ENCODE results near the gene GRIK3. TPM values are rescaled to one million over a fixed set of nuclear protein-coding genes. Genes with fewer than 3 reads are reported as not detected.

The GRIK3 gene
- total RNA-seq, 2 donors from 2014 or later, result 0.20 to 1.2 TPM

GRCh38 chr1:36994294-36994693 lies 40.0 kb downstream of the GRIK3 start:
- DNase-seq, result no peak
- no peak overlapping the region for H3K9ac ChIP-seq (ENCODE audit: low read depth in 2 of 2, low read length in 2 of 2)
- H3K27me3 ChIP-seq, result no peaks in the 10 kb centered on the region
- H3K4me1 ChIP-seq, result no peaks in the 10 kb centered on the region
- no peaks in the 10 kb centered on the region for H3K9me3 ChIP-seq
- no peak for TF ChIP-seq CTCF (IDR thresholded peaks at IDR 0.05)
- H3K36me3 ChIP-seq, result no peaks in the 10 kb centered on the region
- intact Hi-C loops (cut with DNase I), result no loop called here
- no peak overlapping the region for H3K27ac ChIP-seq
- no peak overlapping the region for H3K4me3 ChIP-seq

GRCh38 chr1:36992139-36992943 lies 42.0 kb downstream of the GRIK3 start:
- no peak overlapping the region for H3K4me3 ChIP-seq

GRCh38 chr1:36991551-36991950 lies 42.8 kb downstream of the GRIK3 start:
- Histone ChIP-seq H3K4me3 (no peak overlapping the region), H3K4me1 (no peaks in the 10 kb centered on the region), H3K9ac (ENCODE audit: low read depth in 2 of 2, low read length in 2 of 2) (no peak overlapping the region), H3K27me3 (no peaks in the 10 kb centered on the region), H3K36me3 (no peaks in the 10 kb centered on the region), H3K27ac (no peak overlapping the region), H3K9me3 (no peaks in the 10 kb centered on the region)
- no peak for TF ChIP-seq CTCF (IDR thresholded peaks at IDR 0.05)
- intact Hi-C loops (cut with DNase I), result no loop called here
- DNase-seq, result no peak

More at GRCh38 chr1:36992139-36992943, 42.0 kb downstream of the GRIK3 start:
- no peak overlapping the region for H3K27ac ChIP-seq
- no peaks in the 10 kb centered on the region for H3K27me3 ChIP-seq
- intact Hi-C loops (cut with DNase I), result no loop called here
- DNase-seq, result no peak
- no peak overlapping the region for H3K9ac ChIP-seq (ENCODE audit: low read depth in 2 of 2, low read length in 2 of 2)
- H3K9me3 ChIP-seq, result no peaks in the 10 kb centered on the region
- no peaks in the 10 kb centered on the region for H3K4me1 ChIP-seq
- no peak for TF ChIP-seq CTCF (IDR thresholded peaks at IDR 0.05)
- H3K36me3 ChIP-seq, result no peaks in the 10 kb centered on the region

GRCh38 chr1:36990928-36991327 lies 43.4 kb downstream of the GRIK3 start:
- no peak overlapping the region for H3K9ac ChIP-seq (ENCODE audit: low read depth in 2 of 2, low read length in 2 of 2)
- H3K27me3 ChIP-seq, result no peaks in the 10 kb centered on the region
- no peak for DNase-seq
- H3K4me1 ChIP-seq, result no peaks in the 10 kb centered on the region
- no peak for TF ChIP-seq CTCF (IDR thresholded peaks at IDR 0.05)
- intact Hi-C loops (cut with DNase I), result no loop called here
- H3K27ac ChIP-seq, result no peak overlapping the region
- no peak overlapping the region for H3K4me3 ChIP-seq
- no peaks in the 10 kb centered on the region for H3K9me3 ChIP-seq
- H3K36me3 ChIP-seq, result no peaks in the 10 kb centered on the region

GRCh38 chr1:36989241-36989640 lies 45.1 kb downstream of the GRIK3 start:
- no peak overlapping the region for H3K4me3 ChIP-seq
- no peaks in the 10 kb centered on the region for H3K27me3 ChIP-seq
- H3K36me3 ChIP-seq, result no peaks in the 10 kb centered on the region
- H3K9me3 ChIP-seq, result no peaks in the 10 kb centered on the region
- H3K9ac ChIP-seq (ENCODE audit: low read depth in 2 of 2, low read length in 2 of 2), result no peak overlapping the region
- TF ChIP-seq CTCF (IDR thresholded peaks at IDR 0.05), result no peak
- no peak for DNase-seq
- no peaks in the 10 kb centered on the region for H3K4me1 ChIP-seq
- H3K27ac ChIP-seq, result no peak overlapping the region
- intact Hi-C loops (cut with DNase I), result no loop called here

All from colonic mucosa (tissue), 4 donors.